ENCODE data around the gene NMT2.

- no peak for TF ChIP-seq CTCF (IDR thresholded peaks at IDR 0.05)
- TF ChIP-seq EZH2 (IDR thresholded peaks at IDR 0.05), result no peak
- TF ChIP-seq EZH2phosphoT487 (IDR thresholded peaks at IDR 0.05), result no peak
Observed at GRCh38 chr10:15183689-15184481, 15.4 kb upstream of the NMT2 start.
